HG03442 (cell line): ENCODE data around the gene TMEM144.
A peak's percentile ranks its signal among the peaks of the same experiment; 100 is the strongest.

Source experiments
- ATAC-seq: cut with Tn5 transposase; IDR thresholded peaks from one replicate; pipeline ENCODE4 v1.9.1; 2021; ENCODE audit warnings: mild to moderate bottlenecking, moderate library complexity; ENCODE audit not compliant: unreplicated experiment

Gene TMEM144

GRCh38 chr4:158209825-158210807, at the start of gene TMEM144:
Gene TMEM144 (plus strand): TSS chr4:158210486. CDS start chr4:158212668, 2,182 bp downstream.
- ATAC-seq: peak; percentile 95

- ATAC-seq: no peak
These were observed 48.5 kb upstream of the TMEM144 start for GRCh38 chr4:158161551-158162354.

- ATAC-seq: no peak
These were observed 47.7 kb upstream of the TMEM144 start for GRCh38 chr4:158162631-158163030.

GRCh38 chr4:158163941-158164767, 46.1 kb upstream of the TMEM144 start:
- ATAC-seq: no peak

- no peak for ATAC-seq
These were observed 45.5 kb upstream of the TMEM144 start for GRCh38 chr4:158164768-158165213.

GRCh38 chr4:158166701-158167100, 43.6 kb upstream of the TMEM144 start:
- ATAC-seq: no peak

GRCh38 chr4:158168606-158169005, 41.7 kb upstream of the TMEM144 start:
- no peak for ATAC-seq

- ATAC-seq: no peak
These were observed 40.8 kb upstream of the TMEM144 start for GRCh38 chr4:158169506-158169905.

- ATAC-seq: peak; percentile 17
These were observed 40.2 kb upstream of the TMEM144 start for GRCh38 chr4:158169931-158170690.

GRCh38 chr4:158170691-158171561, 39.4 kb upstream of the TMEM144 start:
- peak; percentile 37 for ATAC-seq

- peak; percentile 41 for ATAC-seq
These were observed 37.7 kb upstream of the TMEM144 start, which contains the start of gene GASK1B for GRCh38 chr4:158172261-158173258. Gene GASK1B (minus strand): TSS chr4:158173025. CDS start chr4:158171375, 1,650 bp downstream.

GRCh38 chr4:158176108-158176507, 34.2 kb upstream of the TMEM144 start:
- ATAC-seq: no peak

- no peak for ATAC-seq
These were observed 33.5 kb upstream of the TMEM144 start for GRCh38 chr4:158176776-158177175.

- ATAC-seq: no peak
These were observed 30.8 kb upstream of the TMEM144 start for GRCh38 chr4:158179465-158179864.

- ATAC-seq: no peak
These were observed 28.4 kb upstream of the TMEM144 start for GRCh38 chr4:158181906-158182305.

GRCh38 chr4:158182736-158183135, 27.6 kb upstream of the TMEM144 start:
- ATAC-seq: no peak

- ATAC-seq: no peak
These were observed 23.5 kb upstream of the TMEM144 start for GRCh38 chr4:158186815-158187214.

- no peak for ATAC-seq
These were observed 20.9 kb upstream of the TMEM144 start for GRCh38 chr4:158189422-158189821.
